ENCODE results near the gene BCKDHB.
A peak's percentile ranks its signal among the peaks of the same experiment; 100 is the strongest.
"Not testable (repeated sequence)": the region's sequence is repeated elsewhere in the genome, so short reads cannot be mapped to it uniquely, and the experiment has no call there.

The BCKDHB gene

GRCh38 chr6:80106418-80107235 lies at the start of gene BCKDHB:
Gene BCKDHB, plus strand, starts transcription at chr6:80106671. Its CDS starts 23 bp downstream, at chr6:80106694.
- DNase-seq (ENCODE audit: low read depth) = peak; percentile 92

DNA sequence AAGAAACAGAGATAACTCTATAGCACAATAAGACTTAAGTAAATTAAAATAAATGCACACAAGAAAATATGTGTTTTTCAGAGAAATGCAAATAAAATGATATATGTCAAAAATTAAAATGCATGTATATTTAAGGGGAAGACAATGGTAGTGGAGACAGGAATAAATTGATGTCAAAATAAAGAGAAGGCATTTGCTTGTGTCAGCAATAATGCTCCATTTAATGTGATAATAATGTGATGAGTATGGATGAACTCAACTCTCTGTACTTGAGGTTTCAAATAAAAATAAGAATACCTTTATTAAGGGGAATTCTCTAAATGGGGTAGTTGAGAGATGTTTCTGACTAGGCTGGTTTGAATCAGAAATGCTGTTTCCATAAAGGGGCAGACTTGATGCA lies 45.7 kb upstream of the BCKDHB start:
- DNase-seq (ENCODE audit: low read depth) = no peak

DNA sequence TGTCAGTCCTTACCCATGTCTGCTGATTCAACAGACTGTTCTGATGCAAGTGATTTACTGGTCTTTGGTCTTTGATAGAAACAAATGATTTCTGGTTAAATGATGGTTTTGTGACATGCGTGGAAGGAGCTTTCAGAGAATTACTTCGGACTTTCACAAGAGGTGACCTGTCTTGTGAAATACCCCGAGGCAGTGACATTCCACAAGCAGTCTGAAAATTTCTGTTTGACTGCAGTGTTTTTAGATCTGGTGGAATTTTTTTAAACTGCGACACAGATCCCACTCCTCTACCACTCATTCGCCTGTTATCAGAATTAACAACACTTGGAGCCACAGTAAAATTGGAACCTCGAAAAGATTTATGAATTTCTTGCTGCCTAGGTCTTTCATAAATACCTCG lies 38.3 kb upstream of the BCKDHB start:
- not testable (repeated sequence) for DNase-seq (ENCODE audit: low read depth)

DNA sequence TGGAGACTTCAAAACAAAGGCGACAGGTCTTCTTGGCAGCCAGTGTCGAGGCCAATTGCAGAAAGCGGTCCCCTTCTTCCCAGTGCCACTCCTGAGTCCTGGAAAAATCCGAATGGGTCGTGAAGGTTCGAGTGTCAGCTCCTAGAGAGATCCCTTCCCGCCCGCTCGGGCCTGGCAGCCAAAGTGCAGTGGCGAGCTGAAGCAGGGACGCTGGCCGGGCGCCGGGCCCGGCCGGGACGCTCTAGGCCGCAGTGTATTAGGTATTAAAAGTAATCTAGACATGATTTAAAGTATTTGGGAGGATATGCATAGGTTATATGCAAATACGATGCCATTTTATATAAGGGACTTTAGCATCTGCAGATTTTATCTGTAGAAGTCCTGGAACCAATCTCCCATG lies 36.0 kb upstream of the BCKDHB start:
- DNase-seq (ENCODE audit: low read depth) = not testable (repeated sequence)

GRCh38 chr6:80077067-80077466 lies 29.4 kb upstream of the BCKDHB start:
- DNase-seq (ENCODE audit: low read depth) = no peak

- no peak for DNase-seq (ENCODE audit: low read depth)
Measured at GRCh38 chr6:80088637-80089036, 17.8 kb upstream of the BCKDHB start.

DNA sequence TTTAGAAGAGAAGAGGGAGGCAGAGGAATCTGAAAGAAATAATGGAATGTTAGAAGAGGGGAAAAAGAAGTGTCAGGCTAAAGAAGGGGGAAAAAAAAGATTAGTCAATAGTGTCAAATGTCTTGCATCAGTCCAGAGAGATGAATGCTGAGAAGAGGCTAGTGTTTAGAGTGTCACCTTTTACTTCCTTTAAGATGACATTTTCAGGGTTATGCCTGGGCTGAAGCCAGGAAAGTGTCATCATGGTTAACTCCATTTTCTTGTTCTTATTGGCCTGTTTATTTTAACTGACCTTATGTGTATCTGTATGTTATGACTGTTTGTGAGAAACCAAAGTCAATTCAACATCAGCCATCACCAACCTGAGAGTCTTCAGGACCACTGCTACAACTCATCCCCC lies 15.0 kb upstream of the BCKDHB start:
- DNase-seq (ENCODE audit: low read depth) = no peak

GRCh38 chr6:80094017-80094416 lies 12.5 kb upstream of the BCKDHB start:
- DNase-seq (ENCODE audit: low read depth) = no peak

DNA sequence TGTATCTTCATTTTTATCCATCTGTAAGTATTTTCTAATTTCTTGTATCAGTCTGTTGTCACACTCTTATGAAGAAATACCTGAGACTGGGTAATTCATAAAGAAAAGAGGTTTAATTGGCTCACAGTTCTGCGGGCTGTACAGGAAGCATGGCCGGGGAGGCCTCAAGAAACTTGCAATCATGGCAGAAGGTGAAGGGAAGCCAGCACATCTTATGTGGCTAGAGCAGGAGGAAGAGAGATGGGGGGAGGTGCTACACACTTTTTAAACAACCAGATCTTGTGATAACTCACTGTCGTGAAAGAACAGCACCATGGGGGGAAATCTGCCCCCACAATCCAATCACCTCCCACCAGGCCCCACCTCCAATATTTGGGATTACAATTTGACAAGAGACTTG lies 10.9 kb upstream of the BCKDHB start:
- DNase-seq (ENCODE audit: low read depth) = no peak

- no peak for DNase-seq (ENCODE audit: low read depth)
Measured at GRCh38 chr6:80098392-80098791, 8.1 kb upstream of the BCKDHB start.

GRCh38 chr6:80104520-80104919 lies 2.0 kb upstream of the BCKDHB start:
- DNase-seq (ENCODE audit: low read depth) = no peak

DNA sequence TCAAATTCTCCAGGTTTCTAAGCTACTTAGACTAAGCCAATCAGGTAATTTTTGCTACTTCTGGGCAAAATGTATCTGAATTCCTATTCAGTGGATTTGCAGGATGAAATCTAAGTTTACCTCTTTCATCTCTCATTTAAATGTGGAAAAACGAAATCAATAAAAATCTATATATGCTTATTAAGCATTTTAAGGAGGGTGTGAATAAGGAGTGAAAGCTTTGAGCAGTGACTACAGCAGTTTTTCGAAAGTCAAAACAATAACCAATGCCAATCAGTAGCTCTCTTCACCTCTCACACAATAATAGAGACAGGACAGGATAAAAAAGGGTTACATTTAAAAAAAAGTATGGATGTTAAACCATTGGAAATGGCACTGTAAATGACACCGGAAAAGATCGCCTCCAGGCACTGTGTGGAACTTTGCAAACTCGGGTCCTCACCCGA lies 476 bp upstream of the BCKDHB start:
- DNase-seq (ENCODE audit: low read depth) = no peak

- not testable (repeated sequence) for DNase-seq (ENCODE audit: low read depth)
Measured at GRCh38 chr6:80122576-80122975, 16.1 kb downstream of the BCKDHB start.

- DNase-seq (ENCODE audit: low read depth) = no peak
Measured at GRCh38 chr6:80126657-80127345, 20.3 kb downstream of the BCKDHB start.

GRCh38 chr6:80129485-80129884 lies 23.0 kb downstream of the BCKDHB start:
- DNase-seq (ENCODE audit: low read depth) = no peak

- no peak for DNase-seq (ENCODE audit: low read depth)
Measured at GRCh38 chr6:80133020-80133419, 26.5 kb downstream of the BCKDHB start.

DNA sequence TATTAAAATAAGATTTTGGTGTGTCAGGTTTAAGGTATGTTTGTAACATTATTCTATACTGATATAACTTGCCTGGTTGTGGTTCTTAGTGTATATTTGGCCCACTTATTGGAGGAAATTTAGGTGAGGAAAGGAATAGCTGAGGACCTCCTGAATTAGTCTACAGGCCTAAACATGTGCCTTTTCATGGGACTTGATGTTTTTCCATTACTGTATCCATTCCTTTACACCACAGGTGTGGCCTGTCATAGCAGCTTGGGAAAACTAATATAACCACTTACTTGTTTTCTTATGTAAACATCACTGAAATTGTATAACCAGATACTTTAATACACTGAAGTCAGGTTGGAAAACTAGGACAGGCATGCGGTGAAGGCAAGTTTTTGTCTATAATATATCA lies 27.6 kb downstream of the BCKDHB start:
- DNase-seq (ENCODE audit: low read depth) = no peak

GRCh38 chr6:80142586-80142985 lies 36.1 kb downstream of the BCKDHB start:
- no peak for DNase-seq (ENCODE audit: low read depth)

GRCh38 chr6:80143419-80143937 lies 37.0 kb downstream of the BCKDHB start:
- no peak for DNase-seq (ENCODE audit: low read depth)

- no peak for DNase-seq (ENCODE audit: low read depth)
Measured at GRCh38 chr6:80144753-80145315, 38.4 kb downstream of the BCKDHB start.

GRCh38 chr6:80145509-80145908 lies 39.0 kb downstream of the BCKDHB start:
- DNase-seq (ENCODE audit: low read depth) = no peak

DNA sequence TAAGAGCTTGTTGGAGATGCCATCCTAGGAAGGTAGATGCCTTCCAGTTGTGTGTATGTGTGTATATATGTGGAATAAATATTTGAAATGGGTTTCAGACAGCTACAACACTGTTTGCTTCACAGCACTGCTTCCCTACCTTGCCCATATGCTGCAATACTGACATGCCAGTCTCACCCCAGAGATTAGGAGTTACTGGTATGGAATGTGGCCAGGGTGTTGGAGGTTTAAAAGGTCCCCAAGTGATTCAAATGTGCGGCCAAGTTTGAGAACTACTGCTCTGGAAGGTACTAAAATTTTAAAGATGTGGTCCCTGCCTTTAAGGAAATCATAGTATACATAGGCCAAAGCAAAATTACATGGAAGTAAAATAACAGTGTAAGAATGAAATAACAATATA lies 39.5 kb downstream of the BCKDHB start:
- no peak for DNase-seq (ENCODE audit: low read depth)

GRCh38 chr6:80148220-80148619 lies 41.7 kb downstream of the BCKDHB start:
- no peak for DNase-seq (ENCODE audit: low read depth)
